ENCODE results near the gene SMARCA2.

SMARCA2 gene

DNA sequence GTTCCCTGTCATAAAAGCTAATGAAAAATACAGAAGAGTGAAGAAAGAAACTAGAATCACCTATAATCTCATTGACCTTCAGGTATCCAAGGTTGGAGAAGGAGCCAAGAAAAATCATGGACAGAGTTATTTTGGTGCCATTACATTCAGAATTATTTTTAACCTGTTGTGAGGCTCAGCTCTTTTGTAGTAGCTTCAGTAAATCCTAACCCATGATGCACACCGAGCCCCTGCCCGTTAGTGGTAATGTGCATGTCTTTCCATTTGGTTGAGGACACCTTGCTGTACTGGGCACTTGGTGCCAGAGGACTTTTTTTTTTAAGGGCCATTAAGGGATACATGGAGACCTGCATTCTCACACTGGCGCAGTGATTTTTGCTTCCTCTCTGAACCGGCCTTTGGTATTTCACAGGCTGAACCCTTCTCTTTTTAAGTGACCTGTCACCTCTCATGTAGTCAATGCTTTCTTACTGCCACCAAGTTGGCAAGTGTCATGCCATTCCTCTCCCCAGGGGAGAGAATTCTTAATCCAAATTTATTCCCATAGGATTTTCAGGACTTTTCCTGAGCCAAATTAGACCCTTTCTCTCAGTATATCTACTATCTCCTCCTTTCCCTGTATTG, 125.6 kb downstream of the SMARCA2 start:
- Histone ChIP-seq H2BK15ac (ENCODE audit: low read depth, poor library complexity, severe bottlenecking) (no peak overlapping the region), H3K9me3 (ENCODE audit: control insufficient read depth, low read length) (no peaks in the 10 kb centered on the region), H3K18ac (ENCODE audit: low read depth in 1 of 2, low read length in 2 of 2) (no peak overlapping the region), H3K4me1 (ENCODE audit: control insufficient read depth, insufficient read depth, low read depth, low read length) (no peaks in the 10 kb centered on the region), H3K14ac (ENCODE audit: low read length in 2 of 2) (no peak overlapping the region), H2BK5ac (ENCODE audit: low read depth, low read length, poor library complexity, severe bottlenecking) (no peak overlapping the region), H4K8ac (ENCODE audit: low read length) (no peak overlapping the region), H3K4me3 (ENCODE audit: insufficient read depth in 1 of 2, low read depth in 1 of 2, low read length in 2 of 2) (no peak overlapping the region), H2AK5ac (ENCODE audit: low read length, severe bottlenecking) (no peak overlapping the region), H3K23ac (ENCODE audit: low read length in 2 of 2) (no peak overlapping the region), H2AFZ (ENCODE audit: low read depth, low read length) (no peak overlapping the region), H3K36me3 (ENCODE audit: control insufficient read depth in 1 of 2, insufficient read depth in 2 of 2, low read depth in 1 of 2, low read length in 2 of 2) (peaks cover 0 to 15% of the 10 kb centered on the region in 2 experiments), H3K79me1 (replicated peaks; ENCODE audit: low read length, poor library complexity, severe bottlenecking) (peaks cover 34% of the 10 kb centered on the region), H3K4ac (ENCODE audit: low read depth in 1 of 2, low read length in 2 of 2) (no peak overlapping the region), H4K91ac (ENCODE audit: low read length) (no peak overlapping the region), H3K9ac (ENCODE audit: low read length) (no peak overlapping the region), H3K27ac (ENCODE audit: low read length, poor library complexity, severe bottlenecking) (no peak overlapping the region), H3K4me2 (ENCODE audit: low read length, poor library complexity, severe bottlenecking) (no peak overlapping the region), H2BK120ac (ENCODE audit: low read depth, low read length) (no peak overlapping the region), H3K27me3 (ENCODE audit: control insufficient read depth in 1 of 2, insufficient read depth in 1 of 2, low read length in 2 of 2) (no peaks in the 10 kb centered on the region), H2BK12ac (ENCODE audit: low read length in 2 of 2) (no peak overlapping the region)
- 96% methylated on average over 4 of the region's 4 CpGs for WGBS
- no peak for DNase-seq

DNA sequence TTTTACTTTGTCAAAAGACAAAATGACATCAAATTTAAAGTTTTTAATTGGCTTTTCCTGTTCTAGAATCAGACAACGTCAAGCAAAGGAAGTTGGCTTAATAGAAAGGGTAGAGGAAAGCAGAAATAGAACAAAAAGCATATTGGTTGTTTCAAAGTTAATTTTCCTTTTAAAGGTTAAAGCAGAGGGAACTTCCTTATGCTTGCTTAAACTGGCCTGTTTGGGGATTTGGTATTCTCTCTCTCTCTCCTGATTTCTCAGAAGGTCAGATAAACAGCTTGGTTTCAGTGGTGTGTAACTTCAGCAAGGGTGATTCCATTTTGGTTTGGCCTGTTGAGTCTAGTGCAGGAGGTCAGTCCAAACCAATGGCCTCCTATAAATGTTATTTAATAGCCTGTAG, 127.1 kb downstream of the SMARCA2 start:
- H4K91ac ChIP-seq (ENCODE audit: low read length), result no peak overlapping the region
- no peak overlapping the region for H3K18ac ChIP-seq (ENCODE audit: low read depth in 1 of 2, low read length in 2 of 2)
- H2BK15ac ChIP-seq (ENCODE audit: low read depth, poor library complexity, severe bottlenecking), result no peak overlapping the region
- H2AFZ ChIP-seq (ENCODE audit: low read depth, low read length), result no peak overlapping the region
- H4K8ac ChIP-seq (ENCODE audit: low read length), result no peak overlapping the region
- 95% methylated on average over 1 of the region's 1 CpG for whole genome bisulfite sequencing
- no peaks in the 10 kb centered on the region for H3K27me3 ChIP-seq (ENCODE audit: control insufficient read depth in 1 of 2, insufficient read depth in 1 of 2, low read length in 2 of 2)
- DNase-seq, result no peak
- H3K14ac ChIP-seq (ENCODE audit: low read length in 2 of 2), result no peak overlapping the region
- no peak overlapping the region for H3K27ac ChIP-seq (ENCODE audit: low read length, poor library complexity, severe bottlenecking)
- H3K4me1 ChIP-seq (ENCODE audit: control insufficient read depth, insufficient read depth, low read depth, low read length), result no peaks in the 10 kb centered on the region
- H3K4ac ChIP-seq (ENCODE audit: low read depth in 1 of 2, low read length in 2 of 2), result no peak overlapping the region
- H3K79me1 ChIP-seq (replicated peaks; ENCODE audit: low read length, poor library complexity, severe bottlenecking), result peaks cover 35% of the 10 kb centered on the region
- H3K4me3 ChIP-seq (ENCODE audit: insufficient read depth in 1 of 2, low read depth in 1 of 2, low read length in 2 of 2), result no peak overlapping the region
- H2BK5ac ChIP-seq (ENCODE audit: low read depth, low read length, poor library complexity, severe bottlenecking), result no peak overlapping the region
- no peak overlapping the region for H3K23ac ChIP-seq (ENCODE audit: low read length in 2 of 2)
- H2BK120ac ChIP-seq (ENCODE audit: low read depth, low read length), result no peak overlapping the region
- H3K4me2 ChIP-seq (ENCODE audit: low read length, poor library complexity, severe bottlenecking), result no peak overlapping the region
- H3K9me3 ChIP-seq (ENCODE audit: control insufficient read depth, low read length), result no peaks in the 10 kb centered on the region
- no peak overlapping the region for H3K9ac ChIP-seq (ENCODE audit: low read length)
- H2AK5ac ChIP-seq (ENCODE audit: low read length, severe bottlenecking), result no peak overlapping the region
- H2BK12ac ChIP-seq (ENCODE audit: low read length in 2 of 2), result no peak overlapping the region
- peaks cover 0 to 9% of the 10 kb centered on the region in 2 experiments for H3K36me3 ChIP-seq (ENCODE audit: control insufficient read depth in 1 of 2, insufficient read depth in 2 of 2, low read depth in 1 of 2, low read length in 2 of 2)

DNA sequence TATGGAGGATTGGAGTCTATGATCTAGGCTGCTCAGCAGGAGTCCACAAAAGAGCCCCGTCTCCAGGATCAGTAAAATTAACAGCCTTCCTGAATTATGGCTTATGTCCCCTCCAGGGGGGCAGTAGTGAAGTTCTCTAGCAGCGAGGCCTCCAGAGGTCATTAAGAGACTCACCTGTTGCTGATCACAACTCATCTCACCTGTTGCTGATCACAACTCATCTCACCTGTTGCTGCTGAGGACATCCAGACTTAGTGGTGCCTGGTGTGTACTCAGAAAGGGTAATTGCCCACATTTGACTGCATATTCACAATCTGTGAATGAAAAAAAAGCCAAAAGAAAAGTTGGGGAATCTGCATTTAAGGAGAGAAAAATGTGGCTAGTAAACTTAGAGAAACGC, 129.5 kb downstream of the SMARCA2 start:
- Histone ChIP-seq H2AK5ac (ENCODE audit: low read length, severe bottlenecking) (no peak overlapping the region), H2BK15ac (ENCODE audit: low read depth, poor library complexity, severe bottlenecking) (no peak overlapping the region), H3K18ac (ENCODE audit: low read depth in 1 of 2, low read length in 2 of 2) (no peak overlapping the region), H3K27ac (ENCODE audit: low read length, poor library complexity, severe bottlenecking) (no peak overlapping the region), H3K79me1 (replicated peaks; ENCODE audit: low read length, poor library complexity, severe bottlenecking) (peaks cover 24% of the 10 kb centered on the region), H3K4me1 (ENCODE audit: control insufficient read depth, insufficient read depth, low read depth, low read length) (no peaks in the 10 kb centered on the region), H2BK12ac (ENCODE audit: low read length in 2 of 2) (no peak overlapping the region), H3K4me2 (ENCODE audit: low read length, poor library complexity, severe bottlenecking) (no peak overlapping the region), H4K8ac (ENCODE audit: low read length) (no peak overlapping the region), H3K9ac (ENCODE audit: low read length) (no peak overlapping the region), H3K36me3 (ENCODE audit: control insufficient read depth in 1 of 2, insufficient read depth in 2 of 2, low read depth in 1 of 2, low read length in 2 of 2) (peaks cover 0 to 1% of the 10 kb centered on the region in 2 experiments), H3K27me3 (ENCODE audit: control insufficient read depth in 1 of 2, insufficient read depth in 1 of 2, low read length in 2 of 2) (no peaks in the 10 kb centered on the region), H4K91ac (ENCODE audit: low read length) (no peak overlapping the region), H2BK120ac (ENCODE audit: low read depth, low read length) (no peak overlapping the region), H3K14ac (ENCODE audit: low read length in 2 of 2) (no peak overlapping the region), H3K4me3 (ENCODE audit: insufficient read depth in 1 of 2, low read depth in 1 of 2, low read length in 2 of 2) (no peak overlapping the region), H3K4ac (ENCODE audit: low read depth in 1 of 2, low read length in 2 of 2) (no peak overlapping the region), H2AFZ (ENCODE audit: low read depth, low read length) (no peak overlapping the region), H3K23ac (ENCODE audit: low read length in 2 of 2) (no peak overlapping the region), H2BK5ac (ENCODE audit: low read depth, low read length, poor library complexity, severe bottlenecking) (no peak overlapping the region), H3K9me3 (ENCODE audit: control insufficient read depth, low read length) (no peaks in the 10 kb centered on the region)
- DNase-seq, result no peak
- whole genome bisulfite sequencing, result 100% methylated on average over 2 of the region's 3 CpGs

DNA sequence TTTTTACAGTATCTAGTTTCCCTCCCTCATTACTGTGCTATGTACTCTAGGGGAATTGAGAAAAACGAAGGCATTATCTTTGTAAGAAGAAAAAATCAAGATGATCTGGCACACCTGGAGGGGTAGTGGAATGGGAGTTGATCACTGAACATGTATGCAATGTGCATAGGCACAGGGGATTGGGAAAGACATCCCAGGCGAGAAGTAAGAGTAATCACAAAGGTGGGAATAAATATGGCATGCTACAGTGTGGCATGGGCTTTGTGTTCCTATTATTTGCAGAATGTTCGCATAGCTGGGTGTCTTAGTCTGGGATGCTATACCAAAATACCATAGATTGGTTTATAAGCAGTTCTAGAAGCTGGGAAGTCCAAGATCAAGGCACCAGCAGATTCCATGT, 130.6 kb downstream of the SMARCA2 start:
- Histone ChIP-seq H4K91ac (ENCODE audit: low read length) (no peak overlapping the region), H3K9ac (ENCODE audit: low read length) (no peak overlapping the region), H3K18ac (ENCODE audit: low read depth in 1 of 2, low read length in 2 of 2) (no peak overlapping the region), H3K14ac (ENCODE audit: low read length in 2 of 2) (no peak overlapping the region), H3K36me3 (ENCODE audit: control insufficient read depth in 1 of 2, insufficient read depth in 2 of 2, low read depth in 1 of 2, low read length in 2 of 2) (peaks cover 0 to 7% of the 10 kb centered on the region in 2 experiments), H3K4ac (ENCODE audit: low read depth in 1 of 2, low read length in 2 of 2) (no peak overlapping the region), H3K27me3 (ENCODE audit: control insufficient read depth in 1 of 2, insufficient read depth in 1 of 2, low read length in 2 of 2) (no peaks in the 10 kb centered on the region), H3K79me1 (replicated peaks; ENCODE audit: low read length, poor library complexity, severe bottlenecking) (peaks cover 28% of the 10 kb centered on the region), H3K4me2 (ENCODE audit: low read length, poor library complexity, severe bottlenecking) (no peak overlapping the region), H3K4me1 (ENCODE audit: control insufficient read depth, insufficient read depth, low read depth, low read length) (no peaks in the 10 kb centered on the region), H2BK120ac (ENCODE audit: low read depth, low read length) (no peak overlapping the region), H3K23ac (ENCODE audit: low read length in 2 of 2) (no peak overlapping the region), H2AK5ac (ENCODE audit: low read length, severe bottlenecking) (no peak overlapping the region), H2BK15ac (ENCODE audit: low read depth, poor library complexity, severe bottlenecking) (no peak overlapping the region), H2BK12ac (ENCODE audit: low read length in 2 of 2) (no peak overlapping the region), H3K27ac (ENCODE audit: low read length, poor library complexity, severe bottlenecking) (no peak overlapping the region), H3K9me3 (ENCODE audit: control insufficient read depth, low read length) (no peaks in the 10 kb centered on the region), H4K8ac (ENCODE audit: low read length) (no peak overlapping the region), H2BK5ac (ENCODE audit: low read depth, low read length, poor library complexity, severe bottlenecking) (no peak overlapping the region), H2AFZ (ENCODE audit: low read depth, low read length) (no peak overlapping the region), H3K4me3 (ENCODE audit: insufficient read depth in 1 of 2, low read depth in 1 of 2, low read length in 2 of 2) (no peak overlapping the region)
- DNase-seq, result no peak
- WGBS, result 94% methylated on average over 3 of the region's 3 CpGs
